Activated CD4-positive, alpha-beta T cell treated with anti-CD3 and anti-CD28 coated beads, Interleukin-2, amount 10 ng/mL, durations not matched to agents 24 days and 14 days (primary cell): Measurements from ENCODE around the gene PADI3. TPM values are rescaled to one million over a fixed set of nuclear protein-coding genes. Genes with fewer than 3 reads are reported as not detected.

ENCODE experiments used
- DNase-seq: peaks from one replicate; pipeline ENCODE4 v3.0.0; 2022
- H3K27ac Mint-ChIP-seq: one replicate; pipeline ENCODE4 v1.8.0; 2022; ENCODE audit warnings: mild to moderate bottlenecking, mixed read lengths
- H3K27me3 Mint-ChIP-seq: one replicate; pipeline ENCODE4 v1.8.0; 2022; ENCODE audit warnings: mixed read lengths
- H3K36me3 Mint-ChIP-seq: one replicate; pipeline ENCODE4 v1.8.0; 2022; ENCODE audit warnings: low read depth, mild to moderate bottlenecking, mixed read lengths
- H3K4me1 Mint-ChIP-seq: one replicate; pipeline ENCODE4 v1.8.0; 2021; ENCODE audit warnings: mixed read lengths
- H3K4me3 Mint-ChIP-seq: one replicate; pipeline ENCODE4 v1.8.0; 2022; ENCODE audit warnings: mild to moderate bottlenecking, moderate library complexity, mixed read lengths
- H3K9me3 Mint-ChIP-seq: one replicate; pipeline ENCODE4 v1.8.0; 2021; ENCODE audit warnings: mixed read lengths
- intact Hi-C: fragments of 100-400 bp; cut with micrococcal nuclease; formaldehyde crosslinking; loops from one replicate; pipeline ENCODE4 v1.15.1; 2023
- total RNA-seq: library from RNA; stranded (reverse); gene quantifications from 2 replicates; pipeline ENCODE4 v1.2.3, GENCODE V29; 2022

Gene PADI3
- total RNA-seq, 1 donor from 2014 or later: not detected

DNA sequence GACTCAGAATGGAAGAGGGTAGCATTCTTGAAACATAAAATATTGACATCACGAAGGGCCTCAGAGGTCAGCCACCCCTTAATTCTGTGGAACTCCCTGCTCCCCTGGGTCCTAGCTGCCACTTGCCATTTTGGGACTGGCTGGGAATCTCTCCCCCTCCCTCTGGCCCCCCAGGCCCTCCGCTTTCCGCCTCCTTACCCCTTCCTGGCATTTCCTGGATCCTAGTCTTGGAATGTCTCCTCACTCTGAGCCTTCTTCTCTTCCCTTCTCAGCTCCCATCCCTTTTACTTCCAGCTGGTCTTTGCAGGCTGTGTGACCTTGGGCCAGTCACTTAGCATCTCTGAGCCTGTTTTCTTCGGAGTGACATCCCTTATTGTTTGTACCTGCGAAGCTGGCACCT is 39.5 kb upstream of the PADI3 start:
- DNase-seq: no peak
- H3K27me3 Mint-ChIP-seq: peaks cover 32% of the 10 kb centered on the region
- H3K27ac Mint-ChIP-seq: peak overlapping the region; percentile 38
- H3K9me3 Mint-ChIP-seq: no peaks in the 10 kb centered on the region
- intact Hi-C loops: no loop called here
- peaks cover 37% of the 10 kb centered on the region for H3K4me1 Mint-ChIP-seq
- H3K36me3 Mint-ChIP-seq: no peaks in the 10 kb centered on the region
- H3K4me3 Mint-ChIP-seq: no peak overlapping the region

DNA sequence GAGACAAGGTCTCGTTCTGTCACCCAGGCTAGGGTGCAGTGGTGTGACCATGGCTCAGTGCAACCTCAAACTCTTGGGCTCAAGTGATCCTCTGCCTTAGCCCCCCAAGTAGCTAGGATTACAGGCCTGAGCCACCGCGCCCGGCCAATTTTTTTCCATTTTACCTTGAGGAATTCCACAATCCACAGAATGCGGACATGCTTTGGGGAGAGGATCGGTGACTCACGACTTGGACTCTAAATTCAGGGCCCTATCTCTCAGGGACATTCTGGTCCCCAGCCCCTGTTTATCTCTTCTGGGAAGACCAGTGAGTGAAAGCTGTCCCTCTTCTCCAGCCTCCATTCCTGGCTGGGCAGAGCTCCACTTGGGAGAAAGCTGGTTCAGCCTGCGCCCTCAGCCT is 38.7 kb upstream of the PADI3 start:
- H3K27me3 Mint-ChIP-seq: peaks cover 29% of the 10 kb centered on the region
- intact Hi-C loops: no loop called here
- H3K27ac Mint-ChIP-seq: no peak overlapping the region
- H3K4me1 Mint-ChIP-seq: peaks cover 35% of the 10 kb centered on the region
- no peak overlapping the region for H3K4me3 Mint-ChIP-seq
- no peak for DNase-seq
- no peaks in the 10 kb centered on the region for H3K36me3 Mint-ChIP-seq
- H3K9me3 Mint-ChIP-seq: no peaks in the 10 kb centered on the region

DNA sequence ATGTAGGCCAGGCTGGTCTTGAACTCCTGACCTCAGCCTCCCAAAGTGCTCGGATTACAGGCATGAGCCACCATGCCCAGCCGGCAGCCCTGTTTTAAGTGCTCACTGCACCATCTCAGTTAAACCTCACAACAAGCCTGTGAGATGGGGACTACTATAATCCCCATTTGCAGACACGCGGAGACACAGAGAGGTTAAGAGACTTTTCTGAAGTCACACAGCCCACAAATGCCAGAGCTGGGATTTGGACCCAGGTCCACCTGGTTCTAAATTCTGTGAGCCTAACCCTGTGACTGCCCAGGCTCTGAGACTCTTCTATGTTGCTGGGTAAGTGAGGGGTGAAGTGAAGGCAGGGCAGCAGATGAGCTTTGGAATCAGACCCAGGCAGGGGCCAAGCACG is 37.5 kb upstream of the PADI3 start:
- H3K4me3 Mint-ChIP-seq: no peak overlapping the region
- peaks cover 25% of the 10 kb centered on the region for H3K27me3 Mint-ChIP-seq
- no peak overlapping the region for H3K27ac Mint-ChIP-seq
- peaks cover 33% of the 10 kb centered on the region for H3K4me1 Mint-ChIP-seq
- DNase-seq: no peak
- no peaks in the 10 kb centered on the region for H3K9me3 Mint-ChIP-seq
- H3K36me3 Mint-ChIP-seq: no peaks in the 10 kb centered on the region
- intact Hi-C loops: no loop called here

DNA sequence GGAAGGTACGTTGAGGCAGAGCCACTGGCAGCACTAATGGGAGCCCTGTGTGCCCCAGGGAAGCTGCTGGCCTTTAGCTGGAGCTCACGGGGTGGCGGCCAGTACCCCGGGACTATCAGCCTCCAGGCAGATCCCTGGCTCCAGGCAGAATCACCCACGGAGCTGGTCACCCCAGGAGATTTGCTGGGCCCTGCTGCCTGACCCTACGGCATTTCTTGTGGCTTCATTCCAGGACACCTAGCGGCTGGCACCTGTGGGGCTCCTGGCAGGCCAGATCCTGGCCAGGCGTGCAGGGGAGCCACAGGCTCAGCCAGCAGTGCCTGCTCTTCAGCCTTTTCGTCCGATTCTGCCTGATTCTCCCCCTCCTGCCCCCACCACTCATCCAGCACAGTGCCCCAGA is 36.9 kb upstream of the PADI3 start:
- Mint-ChIP-seq H3K4me3 (no peak overlapping the region), H3K9me3 (no peaks in the 10 kb centered on the region), H3K36me3 (no peaks in the 10 kb centered on the region), H3K4me1 (peaks cover 33% of the 10 kb centered on the region), H3K27me3 (peaks cover 25% of the 10 kb centered on the region), H3K27ac (no peak overlapping the region)
- DNase-seq: no peak
- intact Hi-C loops: no loop called here

DNA sequence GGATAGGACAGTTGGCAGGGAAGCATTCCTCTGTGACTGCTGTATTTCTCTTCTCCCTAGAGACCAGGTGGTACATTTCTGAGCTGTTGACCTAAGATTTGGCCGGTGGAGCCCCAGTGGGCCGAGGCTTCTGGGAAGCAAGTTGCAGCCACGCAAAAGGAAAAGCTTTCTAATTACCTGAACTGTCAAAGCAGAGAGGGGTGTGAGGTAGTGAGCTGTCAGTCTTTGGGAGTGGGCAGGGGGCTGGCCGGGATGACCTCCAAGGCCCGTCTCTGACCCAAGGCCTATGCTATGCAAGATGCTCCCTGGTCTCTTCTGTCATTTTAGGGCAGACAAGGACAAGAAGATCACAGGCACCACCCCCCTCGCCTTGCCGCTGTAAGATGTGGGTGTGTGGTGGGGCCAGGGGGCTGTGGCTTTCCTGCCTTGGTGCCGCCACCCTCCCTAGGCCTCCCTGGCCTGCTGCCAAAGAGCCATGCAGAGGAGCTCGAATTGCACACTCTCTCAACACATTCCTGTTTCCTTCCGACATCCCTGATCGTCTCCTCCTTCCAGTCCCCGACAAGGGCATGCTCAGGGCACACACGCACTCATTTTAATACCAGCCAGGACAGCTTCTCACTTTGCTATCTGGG is 36.3 kb upstream of the PADI3 start:
- DNase-seq: peak; percentile 81
- Mint-ChIP-seq H3K4me1 (peaks cover 27% of the 10 kb centered on the region), H3K27me3 (peaks cover 25% of the 10 kb centered on the region), H3K9me3 (no peaks in the 10 kb centered on the region), H3K36me3 (no peaks in the 10 kb centered on the region), H3K4me3 (peak overlapping the region; percentile 23), H3K27ac (no peak overlapping the region)
- intact Hi-C loops: no loop called here

DNA sequence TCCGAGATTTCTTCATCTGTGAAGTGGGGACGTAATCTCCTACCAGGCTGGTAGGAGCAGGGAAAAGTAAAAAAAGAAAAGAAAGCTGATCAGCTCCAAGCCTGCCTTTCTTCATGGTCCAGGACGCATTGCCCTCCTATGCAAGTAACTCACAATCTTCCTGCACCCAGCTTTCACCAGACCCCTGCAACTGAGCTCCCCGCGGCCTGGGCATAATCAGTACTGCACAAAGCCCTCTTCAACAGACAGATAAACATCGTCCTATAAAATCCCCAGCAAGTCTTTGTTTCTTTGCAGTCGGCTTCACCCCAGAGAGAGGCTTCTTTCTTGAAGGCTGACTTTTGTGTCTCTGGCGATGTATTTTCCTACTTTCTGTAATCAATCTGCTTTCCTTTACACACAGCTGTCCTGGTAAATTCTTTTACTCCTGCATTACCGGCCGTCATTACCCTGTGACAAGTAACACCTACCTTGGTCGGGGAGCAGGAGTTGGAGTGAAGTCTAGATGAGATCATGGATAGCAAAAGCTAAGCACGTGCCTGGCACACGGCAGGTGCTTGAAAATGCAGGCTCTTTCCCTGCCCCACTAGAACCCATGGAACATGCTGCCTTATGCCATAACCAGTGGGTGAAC is 35.6 kb upstream of the PADI3 start:
- Mint-ChIP-seq H3K27ac (no peak overlapping the region), H3K4me3 (peak overlapping the region; percentile 23), H3K27me3 (peaks cover 25% of the 10 kb centered on the region), H3K9me3 (no peaks in the 10 kb centered on the region), H3K4me1 (peaks cover 20% of the 10 kb centered on the region), H3K36me3 (no peaks in the 10 kb centered on the region)
- DNase-seq: no peak
- intact Hi-C loops: no loop called here

DNA sequence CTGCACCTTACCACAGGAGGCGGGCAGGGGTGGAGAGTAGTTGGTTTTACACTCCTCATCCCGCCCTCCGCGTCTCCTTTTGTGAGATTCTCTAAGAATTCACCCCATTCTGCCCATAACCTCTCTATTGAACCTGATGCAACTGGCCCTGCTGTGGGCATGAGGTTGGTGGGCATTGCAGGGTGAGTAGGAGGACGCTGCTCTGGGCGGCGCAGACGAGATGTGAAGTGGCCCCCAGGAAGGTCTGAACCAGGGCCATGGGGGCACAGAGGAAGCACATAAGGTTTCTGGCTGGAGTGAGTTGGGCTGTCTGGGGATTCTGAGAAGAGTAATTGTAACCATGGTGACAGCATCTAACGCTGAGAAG is 35.1 kb upstream of the PADI3 start:
- intact Hi-C loops: no loop called here
- H3K27me3 Mint-ChIP-seq: peaks cover 25% of the 10 kb centered on the region
- no peak overlapping the region for H3K4me3 Mint-ChIP-seq
- H3K4me1 Mint-ChIP-seq: peaks cover 16% of the 10 kb centered on the region
- DNase-seq: no peak
- H3K9me3 Mint-ChIP-seq: no peaks in the 10 kb centered on the region
- H3K27ac Mint-ChIP-seq: no peak overlapping the region
- H3K36me3 Mint-ChIP-seq: no peaks in the 10 kb centered on the region

DNA sequence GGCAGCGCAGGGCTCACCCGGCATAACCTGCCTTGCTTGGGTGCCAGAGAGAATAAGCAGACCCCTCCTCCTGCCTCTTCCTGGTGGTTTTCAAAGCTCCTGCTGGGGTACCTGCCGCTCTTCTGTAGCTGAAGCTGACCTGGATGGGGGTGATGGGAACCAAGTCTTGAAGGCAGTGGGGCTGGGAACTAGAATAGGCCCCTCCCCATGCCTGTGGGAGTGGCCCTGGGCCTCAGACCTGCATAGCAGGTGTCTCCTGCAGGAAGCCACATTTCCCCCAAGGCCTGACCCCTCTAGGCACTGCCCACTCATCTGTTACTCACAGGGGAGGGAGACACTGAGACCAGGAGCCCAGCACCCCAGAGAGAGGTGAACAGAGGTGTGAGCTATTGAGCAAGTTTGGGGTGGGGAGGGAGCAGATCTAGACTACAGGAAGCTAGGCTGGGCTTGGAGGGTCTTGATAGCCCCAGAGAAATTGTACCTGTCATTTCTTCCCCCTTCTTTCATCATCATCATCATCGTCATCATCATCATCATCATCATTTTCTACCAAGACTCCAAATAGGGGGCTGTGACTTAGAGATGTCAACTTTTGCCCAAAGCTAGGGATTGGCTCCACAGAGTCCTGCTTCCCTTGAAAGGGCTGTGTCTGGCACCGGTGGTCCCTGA is 33.9 kb upstream of the PADI3 start:
- H3K36me3 Mint-ChIP-seq: no peaks in the 10 kb centered on the region
- intact Hi-C loops: no loop called here
- H3K4me1 Mint-ChIP-seq: peaks cover 12% of the 10 kb centered on the region
- no peak for DNase-seq
- no peak overlapping the region for H3K4me3 Mint-ChIP-seq
- peaks cover 24% of the 10 kb centered on the region for H3K27me3 Mint-ChIP-seq
- H3K27ac Mint-ChIP-seq: no peak overlapping the region
- H3K9me3 Mint-ChIP-seq: no peaks in the 10 kb centered on the region

DNA sequence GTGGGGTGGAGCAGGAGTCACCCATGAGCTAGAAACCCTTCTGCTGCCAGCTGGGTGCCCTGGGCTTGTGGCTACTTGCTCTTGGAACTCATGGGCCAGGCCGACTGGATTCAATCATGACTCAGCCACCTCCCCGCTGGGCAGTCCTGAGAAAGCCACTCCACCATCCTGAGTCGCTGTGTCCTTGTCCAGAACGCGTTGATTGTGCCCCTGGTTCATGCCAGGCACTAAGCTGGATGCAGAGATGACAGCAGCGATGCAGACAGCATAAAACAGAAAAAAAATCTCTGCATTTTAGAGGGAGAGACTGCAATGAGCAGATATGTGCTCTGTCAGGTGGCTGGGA is 33.4 kb upstream of the PADI3 start:
- Mint-ChIP-seq H3K27me3 (peaks cover 24% of the 10 kb centered on the region), H3K4me1 (peaks cover 12% of the 10 kb centered on the region), H3K9me3 (no peaks in the 10 kb centered on the region), H3K27ac (no peak overlapping the region), H3K36me3 (no peaks in the 10 kb centered on the region), H3K4me3 (no peak overlapping the region)
- intact Hi-C loops: no loop called here
- DNase-seq: no peak

DNA sequence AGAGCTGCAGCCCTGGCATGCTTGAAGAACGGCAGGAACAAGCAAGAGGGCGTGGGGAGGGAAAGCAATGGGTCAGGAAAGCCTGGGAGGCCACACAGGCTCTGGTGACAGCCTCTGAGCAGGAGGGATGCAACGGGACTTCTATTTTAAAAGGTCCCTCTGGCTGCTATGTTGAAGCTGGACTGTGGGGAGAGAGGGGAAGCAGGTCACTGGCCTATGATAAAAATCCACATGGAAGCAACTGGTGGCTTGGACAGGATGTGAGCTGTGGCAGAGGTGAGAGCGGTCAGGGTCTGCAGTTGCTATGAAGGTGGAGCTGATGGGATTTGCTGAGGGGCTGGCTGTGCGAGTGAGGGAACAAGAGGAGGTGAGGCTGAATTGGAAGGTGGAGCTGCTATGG is 32.8 kb upstream of the PADI3 start:
- Mint-ChIP-seq H3K27ac (no peak overlapping the region), H3K9me3 (no peaks in the 10 kb centered on the region), H3K4me1 (peaks cover 12% of the 10 kb centered on the region), H3K4me3 (no peak overlapping the region), H3K27me3 (peaks cover 24% of the 10 kb centered on the region), H3K36me3 (no peaks in the 10 kb centered on the region)
- DNase-seq: no peak
- intact Hi-C loops: no loop called here

DNA sequence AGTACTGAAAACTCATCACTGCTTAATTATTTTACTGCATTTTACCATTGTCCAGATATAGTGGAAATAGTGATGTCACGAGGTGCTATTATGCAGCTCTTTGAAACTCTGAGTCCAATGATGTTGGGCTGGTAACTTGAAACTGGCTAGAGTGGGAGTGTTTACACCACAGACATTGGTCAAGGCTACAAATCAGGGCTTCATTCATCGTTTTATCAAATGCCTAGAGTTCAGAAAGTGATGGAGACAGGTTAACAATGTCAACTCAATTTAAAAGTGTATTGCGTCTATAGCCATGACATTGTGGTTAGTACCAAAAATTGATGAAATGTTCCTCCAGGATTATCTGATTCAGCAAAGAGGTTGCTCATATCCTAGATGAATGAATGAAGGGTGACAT is 31.3 kb upstream of the PADI3 start:
- H3K27ac Mint-ChIP-seq: no peak overlapping the region

DNA sequence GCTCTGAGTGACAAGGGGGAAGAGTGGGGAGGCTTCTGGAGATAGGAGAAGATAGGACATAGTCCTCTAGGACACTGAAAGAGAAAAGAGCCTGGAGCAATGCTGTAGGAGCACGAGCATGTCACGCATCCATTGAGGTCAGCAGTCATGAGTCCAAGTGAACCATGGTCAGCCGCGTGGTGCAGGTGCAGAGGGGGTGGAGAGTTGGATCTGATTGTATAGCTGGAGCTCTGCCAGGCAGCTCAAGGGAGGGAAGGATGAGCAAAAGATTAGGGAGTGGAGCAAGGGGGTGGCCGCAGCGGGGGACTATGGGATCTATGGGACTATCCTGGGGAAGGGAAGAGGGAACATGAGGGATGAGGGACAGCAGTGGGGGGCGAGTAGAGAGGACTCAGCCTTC is 30.0 kb upstream of the PADI3 start:
- DNase-seq: no peak
- Mint-ChIP-seq H3K4me3 (no peak overlapping the region), H3K9me3 (no peaks in the 10 kb centered on the region), H3K27ac (no peak overlapping the region), H3K36me3 (no peaks in the 10 kb centered on the region), H3K4me1 (no peaks in the 10 kb centered on the region), H3K27me3 (peaks cover 8% of the 10 kb centered on the region)
- intact Hi-C loops: no loop called here

More for the DNA sequence above, 31.3 kb upstream of the PADI3 start:
- Mint-ChIP-seq H3K27me3 (peaks cover 21% of the 10 kb centered on the region), H3K4me3 (no peak overlapping the region), H3K9me3 (no peaks in the 10 kb centered on the region), H3K36me3 (no peaks in the 10 kb centered on the region), H3K4me1 (peaks cover 8% of the 10 kb centered on the region)
- DNase-seq: no peak
- intact Hi-C loops: no loop called here

DNA sequence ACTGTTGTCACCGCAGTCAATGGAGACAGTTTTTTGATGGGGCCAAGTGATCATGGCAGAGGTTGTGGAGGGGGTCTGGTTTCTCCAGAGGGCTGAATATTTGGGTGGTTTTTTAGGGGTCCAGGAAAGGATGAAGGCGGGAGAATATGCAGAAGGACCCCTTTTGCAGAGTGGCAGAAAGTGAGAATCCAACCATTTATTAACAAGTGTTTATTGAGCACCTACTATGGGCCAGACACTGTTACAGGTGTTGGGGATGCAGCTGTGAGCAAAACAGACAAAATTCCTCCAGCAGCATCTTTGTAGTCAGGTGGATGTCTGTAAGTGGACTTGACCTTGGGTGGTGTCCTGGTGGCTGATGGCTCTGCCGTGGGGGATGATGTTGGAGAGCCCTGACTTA is 28.6 kb upstream of the PADI3 start:
- no peaks in the 10 kb centered on the region for H3K36me3 Mint-ChIP-seq
- no peaks in the 10 kb centered on the region for H3K4me1 Mint-ChIP-seq
- DNase-seq: no peak
- no peak overlapping the region for H3K27ac Mint-ChIP-seq
- intact Hi-C loops: no loop called here
- no peaks in the 10 kb centered on the region for H3K9me3 Mint-ChIP-seq
- H3K27me3 Mint-ChIP-seq: peaks cover 4% of the 10 kb centered on the region
- no peak overlapping the region for H3K4me3 Mint-ChIP-seq

DNA sequence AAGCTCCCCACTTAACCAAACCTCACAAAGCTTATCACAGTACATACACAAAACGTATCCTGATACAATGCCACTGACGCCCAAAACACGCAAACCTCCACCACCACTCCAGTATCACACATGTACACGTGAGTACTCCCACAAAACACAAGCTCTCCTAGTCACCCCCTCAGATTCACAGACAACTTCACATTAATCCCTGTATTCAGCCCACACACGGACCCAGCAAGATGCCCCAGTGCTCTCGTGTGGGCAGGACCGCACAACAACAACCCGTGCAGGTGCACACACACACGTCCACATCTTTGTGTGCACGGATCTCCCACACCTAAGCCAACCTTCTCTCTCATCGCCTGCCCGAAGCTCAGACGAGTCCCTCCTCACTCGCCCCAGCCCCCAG is 26.3 kb upstream of the PADI3 start:
- no peaks in the 10 kb centered on the region for H3K4me1 Mint-ChIP-seq

DNA sequence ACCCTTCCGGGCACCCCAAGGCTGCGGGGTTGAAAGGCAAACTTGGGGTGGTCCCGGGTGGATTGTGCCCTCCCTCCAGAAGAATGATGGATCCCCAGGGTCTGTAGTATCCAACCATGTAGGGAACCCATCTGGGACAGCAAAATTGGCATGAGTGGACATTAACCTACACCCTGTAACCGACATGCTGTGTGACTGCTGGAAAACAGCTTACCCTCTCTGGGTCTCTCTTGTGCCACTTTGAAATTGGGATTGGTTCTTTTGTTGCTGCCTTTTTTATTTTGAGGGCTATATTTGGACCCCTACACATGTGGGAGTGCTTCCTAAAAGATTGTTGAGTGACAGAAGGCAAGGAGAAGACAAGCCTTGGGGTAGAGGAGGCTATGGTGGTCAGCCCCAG is 24.5 kb upstream of the PADI3 start:
- intact Hi-C loops: no loop called here
- no peaks in the 10 kb centered on the region for H3K9me3 Mint-ChIP-seq
- no peak overlapping the region for H3K4me3 Mint-ChIP-seq
- H3K27ac Mint-ChIP-seq: no peak overlapping the region
- H3K36me3 Mint-ChIP-seq: no peaks in the 10 kb centered on the region
- no peak for DNase-seq
- no peaks in the 10 kb centered on the region for H3K27me3 Mint-ChIP-seq
- no peaks in the 10 kb centered on the region for H3K4me1 Mint-ChIP-seq

More for the DNA sequence above, 26.3 kb upstream of the PADI3 start:
- intact Hi-C loops: no loop called here
- Mint-ChIP-seq H3K4me3 (no peak overlapping the region), H3K27ac (no peak overlapping the region), H3K9me3 (no peaks in the 10 kb centered on the region), H3K27me3 (no peaks in the 10 kb centered on the region), H3K36me3 (no peaks in the 10 kb centered on the region)
- DNase-seq: no peak
